Hematopoietic multipotent progenitor cell treated with erythropoietin and hydrocortisone succinate and interleukin-3 and kit ligand, for 17 days (in vitro differentiated cells): ENCODE results near the gene SEMA3C.

ENCODE experiments used
- DNase-seq: peaks from one replicate; pipeline ENCODE4 v3.0.0-alpha.2; 2015; ENCODE audit warnings: low spot score

The SEMA3C gene

DNA sequence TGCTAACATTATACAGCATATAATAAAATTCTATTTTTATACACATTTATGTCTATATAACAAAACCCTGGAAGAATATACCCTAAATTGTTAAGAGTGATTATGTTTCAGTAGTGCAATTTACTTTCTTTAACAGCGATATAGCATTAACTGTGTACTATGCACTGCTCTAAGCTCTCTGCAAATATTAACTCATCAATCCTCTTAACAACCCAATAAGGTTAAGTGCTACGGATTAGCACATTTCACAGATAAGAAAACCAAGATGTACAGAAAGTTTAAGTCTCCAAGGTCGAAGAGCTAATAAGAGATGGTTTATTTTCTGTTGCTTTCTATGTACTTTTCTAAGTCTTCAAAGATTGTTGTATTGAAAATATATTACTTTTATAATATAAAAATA, 95.8 kb downstream of the SEMA3C start:
- no peak for DNase-seq

DNA sequence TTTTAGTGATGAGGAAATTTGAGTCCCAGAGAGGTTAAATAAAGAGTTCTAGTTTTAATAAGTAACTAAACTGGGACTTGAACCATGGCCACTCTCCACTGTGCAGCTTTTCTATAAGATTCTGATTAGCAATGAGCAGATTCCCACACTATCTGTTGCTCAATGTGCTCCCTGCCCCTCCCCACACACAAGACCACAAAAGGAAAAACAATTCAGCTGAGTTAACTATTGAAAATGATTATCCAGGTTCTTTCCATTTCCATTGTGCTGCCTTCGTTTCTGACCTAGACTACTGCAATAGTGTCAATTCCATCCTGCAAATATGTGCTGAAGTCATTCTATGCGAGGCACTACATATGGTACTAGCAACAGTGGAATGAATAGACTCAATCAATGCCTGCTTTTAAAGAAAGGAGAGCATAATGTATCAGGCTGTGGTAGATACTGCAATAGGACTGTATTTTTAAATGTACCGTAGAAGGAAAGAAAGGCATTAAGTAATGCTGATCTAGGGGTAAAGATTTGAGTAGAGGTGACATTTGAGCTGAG, 97.0 kb downstream of the SEMA3C start:
- no peak for DNase-seq

DNA sequence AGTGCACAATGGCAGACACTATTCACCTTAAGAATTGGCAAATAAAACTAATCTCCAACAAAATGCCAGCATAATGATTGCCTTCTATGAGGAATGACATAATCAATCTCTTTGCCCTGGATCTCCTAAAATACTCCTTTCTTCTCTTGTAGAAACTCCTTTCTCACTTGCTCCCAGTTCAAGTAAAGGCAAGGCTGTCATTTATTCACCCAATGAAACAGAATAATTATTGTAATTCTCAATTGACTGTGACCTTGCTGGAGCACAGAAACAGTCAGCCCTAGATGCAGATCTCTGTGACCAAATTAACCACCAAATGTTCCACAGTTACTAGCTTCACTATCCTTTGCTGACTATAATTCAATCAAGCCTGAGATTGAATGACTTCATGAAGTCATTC, 99.3 kb downstream of the SEMA3C start:
- no peak for DNase-seq

DNA sequence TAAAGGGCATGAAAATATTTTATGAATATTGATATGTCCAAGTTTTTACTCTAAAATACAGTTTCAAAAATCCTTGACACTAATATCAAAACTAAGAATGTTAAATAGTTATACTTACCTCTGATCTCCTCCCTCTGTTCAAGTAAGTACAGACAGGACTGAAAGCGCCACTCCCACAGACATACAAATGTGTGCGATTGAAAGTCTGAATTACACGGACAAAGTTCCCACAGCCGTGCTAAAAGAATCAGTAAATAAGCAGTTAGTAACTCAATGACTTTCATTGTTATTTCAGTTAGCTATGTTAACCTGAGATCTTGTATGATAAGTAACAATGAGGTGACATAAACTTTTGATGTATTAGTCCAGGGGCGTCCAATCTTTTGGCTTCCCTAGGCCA, 100.7 kb downstream of the SEMA3C start:
- DNase-seq: no peak

DNA sequence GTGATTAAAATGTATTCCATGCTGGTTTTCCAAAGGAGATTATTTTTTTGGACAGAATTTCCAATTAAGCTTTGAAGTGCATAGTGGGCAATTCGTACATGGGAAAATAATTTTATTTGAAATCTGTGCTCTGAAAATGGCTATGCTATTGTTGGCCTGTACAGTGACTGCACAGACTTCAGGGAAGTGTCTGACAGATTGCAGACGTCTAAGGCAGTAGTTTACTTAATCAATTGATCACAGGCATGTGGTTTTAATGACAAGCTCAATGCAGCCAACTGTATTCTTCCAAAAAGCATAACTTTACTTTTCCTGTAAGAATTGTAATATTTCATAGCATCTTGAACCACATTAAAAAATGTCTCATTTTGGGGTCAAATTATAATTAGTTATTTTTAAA, 102.0 kb downstream of the SEMA3C start:
- no peak for DNase-seq

DNA sequence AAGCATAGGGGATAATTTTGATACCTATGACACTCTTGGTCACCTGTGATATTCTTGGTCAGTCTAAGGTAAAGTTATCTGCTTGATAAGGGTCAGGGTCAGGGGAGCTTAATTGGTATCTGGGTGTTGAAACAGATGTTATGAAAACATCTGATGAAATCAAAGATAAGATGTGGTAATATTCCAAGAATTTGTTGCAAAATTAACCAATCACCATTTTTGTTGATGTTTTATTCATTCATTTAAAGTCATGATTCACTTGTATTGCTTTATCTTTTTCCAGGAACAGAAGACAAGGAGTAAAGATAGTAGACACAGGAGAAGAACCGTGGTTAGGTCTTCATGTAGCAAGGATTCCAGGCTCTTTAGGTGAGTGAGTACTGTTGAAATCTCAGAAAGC, 103.1 kb downstream of the SEMA3C start:
- DNase-seq: no peak

DNA sequence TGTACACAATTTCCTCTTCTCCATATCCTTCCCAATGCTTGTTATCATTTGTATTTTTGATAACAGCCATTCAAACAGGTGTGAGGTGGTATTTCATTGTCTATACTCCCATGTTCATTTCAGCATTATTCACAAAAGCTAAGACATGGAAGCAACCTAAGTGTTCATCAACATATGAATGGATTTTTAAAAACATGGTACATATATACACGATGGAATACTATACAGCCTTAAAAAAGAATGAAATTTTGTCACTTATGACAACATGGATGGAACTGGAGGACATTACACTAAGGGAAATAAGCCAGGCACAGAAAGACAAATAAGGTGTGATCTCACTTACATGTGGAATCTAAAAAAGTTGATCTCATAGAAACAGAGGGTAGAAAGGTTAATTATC, 109.3 kb downstream of the SEMA3C start:
- no peak for DNase-seq

DNA sequence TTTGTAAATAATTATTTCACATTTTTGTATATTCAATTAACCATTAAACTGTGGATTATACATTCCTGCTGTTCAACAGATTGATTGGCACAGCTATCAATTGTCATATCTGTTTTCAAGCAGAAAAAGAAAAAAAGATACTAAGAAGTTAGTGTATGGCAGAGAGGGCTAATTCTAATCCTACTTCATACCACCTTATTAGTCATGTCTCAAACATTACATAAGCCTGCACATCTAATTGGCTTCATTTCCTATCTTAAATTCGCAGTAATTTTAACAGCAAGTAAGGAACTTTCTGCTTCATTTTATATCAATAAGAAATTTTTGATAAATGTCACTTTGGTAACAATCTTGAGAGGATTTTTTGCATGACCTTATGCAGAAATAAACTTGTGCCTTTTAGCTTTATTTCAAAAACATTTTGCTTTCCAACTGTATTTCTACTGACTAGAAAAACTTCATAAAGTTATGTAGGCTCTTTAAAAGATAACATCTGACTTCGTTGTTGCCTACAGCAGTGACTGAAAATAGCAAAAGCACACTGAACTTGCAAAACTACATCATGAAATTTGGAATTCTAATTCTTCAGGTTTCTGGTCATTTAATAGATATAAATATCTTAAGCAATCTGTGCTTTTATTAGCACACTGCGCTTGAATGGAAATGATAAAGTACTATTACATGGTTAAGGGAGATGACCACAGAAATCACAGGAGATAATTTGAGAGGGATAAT, 111.5 kb downstream of the SEMA3C start:
- DNase-seq: no peak

DNA sequence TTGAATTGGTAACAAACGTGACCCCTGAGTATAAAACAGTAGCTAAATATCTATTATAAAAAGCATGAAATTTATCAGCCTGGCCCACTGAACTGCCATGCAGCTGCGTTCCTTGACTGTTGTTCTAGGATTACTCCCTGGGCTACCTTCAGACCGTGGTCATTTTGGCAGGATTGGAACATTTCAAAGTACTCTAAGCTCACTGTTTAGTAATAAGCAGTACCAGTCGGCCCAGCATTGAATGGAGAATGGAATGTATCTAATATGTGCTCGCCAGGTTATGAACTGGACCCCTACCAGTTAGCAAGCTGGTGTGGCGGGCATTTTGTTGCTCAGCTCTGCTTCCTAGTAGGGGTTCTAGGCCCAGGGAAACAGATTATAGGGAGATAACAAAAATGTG, 112.2 kb downstream of the SEMA3C start:
- no peak for DNase-seq

DNA sequence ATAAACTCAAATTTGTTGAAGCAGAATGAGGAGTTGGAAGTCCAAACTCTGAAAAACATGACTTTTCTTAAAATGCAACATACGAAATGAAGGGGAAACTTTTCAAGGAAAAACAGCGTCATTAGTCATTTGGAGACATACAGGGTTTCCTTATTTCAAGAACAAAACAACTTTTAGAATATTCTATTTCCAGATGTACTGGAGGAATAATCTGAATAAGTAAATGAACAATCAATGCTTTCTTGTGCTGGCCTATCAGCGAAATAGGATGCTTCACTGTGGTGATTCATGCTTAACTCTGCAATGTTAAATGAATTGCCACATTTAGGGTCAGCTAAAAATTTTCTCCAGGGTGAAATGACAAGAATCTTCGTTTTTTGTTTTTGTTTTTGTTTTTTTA, 114.3 kb downstream of the SEMA3C start:
- DNase-seq: no peak

DNA sequence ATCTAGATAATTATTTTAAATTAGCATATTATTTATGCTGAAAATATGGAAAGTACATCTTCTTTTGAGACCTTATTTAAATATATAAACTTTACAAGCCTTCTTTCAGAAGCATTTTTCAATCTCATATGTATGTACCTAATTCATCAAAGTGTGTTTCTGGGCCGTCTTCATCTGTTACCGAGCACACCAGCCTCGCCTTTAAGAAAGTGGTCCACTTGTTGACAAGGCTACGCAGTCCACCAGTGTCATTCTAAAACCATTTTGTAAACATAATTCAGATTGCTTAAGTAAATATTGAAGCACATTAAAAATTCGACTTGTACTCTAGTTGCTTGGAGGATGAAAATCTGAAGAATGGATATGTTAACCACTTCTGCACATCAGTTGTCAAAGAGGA, 116.3 kb downstream of the SEMA3C start:
- DNase-seq: no peak

DNA sequence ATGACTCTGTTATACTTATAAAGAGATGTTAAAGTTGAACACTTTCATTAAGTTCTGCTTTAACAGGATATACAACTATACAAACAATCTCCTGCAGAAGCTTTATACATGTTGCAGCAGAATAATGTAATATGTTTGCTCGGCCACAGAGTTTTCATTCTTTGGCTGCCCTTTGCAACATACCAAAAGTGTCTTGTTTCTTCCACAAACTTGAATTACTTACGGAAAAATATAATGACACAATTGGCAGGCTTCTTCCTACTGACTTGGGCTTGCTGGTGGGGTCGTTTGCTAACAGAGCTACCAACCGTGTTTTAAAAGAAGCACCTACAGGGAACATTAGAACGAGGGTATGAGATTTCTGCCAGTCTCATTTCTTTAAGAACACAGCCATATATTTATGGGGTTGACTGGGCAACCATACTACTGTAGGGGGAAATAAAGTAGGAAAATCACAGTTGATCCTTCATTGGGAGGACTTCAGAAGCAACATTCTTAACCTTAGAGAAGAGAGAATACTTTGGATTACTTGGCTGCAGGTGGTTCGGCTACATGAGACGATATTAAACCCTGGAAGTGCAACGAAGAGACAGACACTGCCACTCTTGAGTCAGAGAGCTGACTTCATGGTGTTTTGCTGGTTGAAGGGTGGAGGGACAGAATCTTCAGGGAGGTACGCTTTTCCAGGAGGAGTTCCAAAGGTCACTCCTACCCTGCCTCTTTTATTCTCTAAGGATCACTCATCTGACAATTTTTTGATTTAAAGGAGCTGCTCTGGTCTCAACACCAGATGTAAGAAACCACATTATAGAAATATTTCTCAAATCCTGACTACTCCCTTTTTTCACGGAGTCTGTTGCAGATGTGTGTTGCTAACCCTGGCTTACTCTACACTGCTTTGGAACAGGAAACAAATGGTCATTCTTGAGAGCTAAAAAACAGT, 123.9 kb downstream of the SEMA3C start:
- no peak for DNase-seq

DNA sequence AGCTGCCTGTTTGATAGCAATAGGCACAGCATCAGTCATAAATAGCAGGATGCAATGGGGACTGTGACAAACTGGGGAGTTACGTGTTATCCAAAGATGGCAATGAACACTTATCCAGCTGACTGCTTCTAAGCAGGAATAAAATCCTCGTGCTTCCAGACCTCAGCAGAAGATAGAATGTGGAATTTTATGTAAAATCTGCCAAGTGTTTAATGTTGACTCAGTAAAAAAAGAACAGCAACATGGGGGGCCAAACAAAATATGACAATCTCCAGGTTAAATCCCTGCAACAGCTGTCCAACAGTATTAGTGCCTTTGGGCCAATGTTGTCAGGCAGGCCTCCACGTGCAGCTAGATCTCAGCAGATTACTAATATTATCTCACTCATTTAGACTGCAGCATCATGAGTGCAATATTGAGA, 127.3 kb downstream of the SEMA3C start:
- no peak for DNase-seq

DNA sequence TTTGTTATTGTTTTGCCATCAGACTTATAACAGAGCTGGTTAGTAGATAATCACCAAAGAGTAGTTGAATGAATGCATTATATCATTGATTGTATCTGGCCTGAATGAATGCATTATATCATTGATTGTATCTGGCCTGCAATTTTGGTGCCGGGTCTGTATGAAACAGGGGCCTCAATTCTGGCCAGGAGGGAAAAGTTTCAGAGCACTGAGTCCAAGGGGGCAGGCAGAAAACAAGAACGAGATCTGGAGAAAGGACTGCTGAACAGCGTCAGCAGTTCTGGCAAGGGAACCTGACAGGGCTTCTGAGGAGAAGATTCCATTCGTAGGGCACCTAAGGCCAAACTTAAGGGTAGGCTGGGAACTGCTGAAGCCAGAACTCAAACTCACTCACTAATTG, 128.0 kb downstream of the SEMA3C start:
- no peak for DNase-seq

DNA sequence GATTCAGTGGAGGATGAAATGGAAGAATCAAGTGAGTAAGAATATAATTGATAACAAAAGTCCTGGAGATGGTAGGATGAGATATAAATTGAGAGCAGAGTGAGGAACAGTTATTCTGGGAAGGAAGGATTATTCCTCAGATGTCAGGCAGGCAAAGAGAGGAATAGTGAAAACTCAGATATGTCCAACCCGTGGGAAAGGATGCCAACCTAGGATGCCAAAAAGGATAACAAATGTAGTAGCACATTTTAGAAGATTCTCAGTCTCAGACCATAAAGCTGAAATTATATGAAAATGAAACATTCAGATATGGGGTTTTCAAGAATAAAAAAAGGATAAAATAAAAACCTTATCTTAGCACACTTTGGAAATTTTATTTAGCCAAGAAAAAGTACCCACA, 131.1 kb downstream of the SEMA3C start:
- no peak for DNase-seq

DNA sequence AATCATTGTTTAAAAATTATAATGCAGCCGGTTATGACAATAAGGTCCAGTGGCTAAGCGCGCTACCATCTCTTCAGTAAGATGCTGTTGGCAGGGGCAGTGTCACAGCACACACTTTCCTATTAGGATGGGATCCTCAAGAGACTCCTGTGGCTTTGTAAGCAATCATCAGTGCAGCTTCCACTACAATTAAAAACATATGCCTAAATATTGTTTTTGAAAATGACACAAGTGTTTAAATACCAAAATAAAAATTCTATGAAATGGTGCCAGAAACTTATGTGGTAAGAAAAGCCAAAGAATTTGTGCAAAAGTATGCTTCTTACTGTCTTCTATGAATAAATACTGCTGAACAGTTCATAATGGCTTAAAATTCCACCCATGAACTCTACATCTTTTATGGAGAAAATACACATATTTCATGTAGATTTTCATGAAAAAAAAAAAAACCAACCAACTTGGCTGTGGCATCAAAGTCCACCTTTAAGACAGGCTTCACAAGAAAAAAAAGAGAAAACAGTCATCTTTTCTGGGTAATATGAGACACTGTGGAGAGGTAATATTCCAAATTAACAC, 132.8 kb downstream of the SEMA3C start:
- DNase-seq: no peak

DNA sequence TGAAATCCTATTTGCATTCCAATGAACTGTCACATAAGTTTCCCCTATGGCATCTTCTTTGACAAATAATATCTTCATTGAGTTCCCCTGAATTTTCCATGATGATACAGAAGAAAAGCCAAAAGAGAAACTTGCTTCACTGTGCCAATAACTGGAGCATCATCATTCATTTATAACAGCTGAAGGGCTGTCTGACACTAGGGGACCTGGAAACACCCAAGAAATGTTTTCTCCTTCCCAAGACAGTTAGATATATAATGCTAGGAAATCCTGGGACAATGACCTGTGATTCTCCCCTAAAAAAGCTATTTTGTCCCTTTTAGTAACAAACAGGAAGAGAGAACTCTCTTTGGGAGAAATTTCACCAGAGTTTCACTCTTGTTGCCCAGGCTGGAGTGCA, 133.6 kb downstream of the SEMA3C start:
- no peak for DNase-seq

DNA sequence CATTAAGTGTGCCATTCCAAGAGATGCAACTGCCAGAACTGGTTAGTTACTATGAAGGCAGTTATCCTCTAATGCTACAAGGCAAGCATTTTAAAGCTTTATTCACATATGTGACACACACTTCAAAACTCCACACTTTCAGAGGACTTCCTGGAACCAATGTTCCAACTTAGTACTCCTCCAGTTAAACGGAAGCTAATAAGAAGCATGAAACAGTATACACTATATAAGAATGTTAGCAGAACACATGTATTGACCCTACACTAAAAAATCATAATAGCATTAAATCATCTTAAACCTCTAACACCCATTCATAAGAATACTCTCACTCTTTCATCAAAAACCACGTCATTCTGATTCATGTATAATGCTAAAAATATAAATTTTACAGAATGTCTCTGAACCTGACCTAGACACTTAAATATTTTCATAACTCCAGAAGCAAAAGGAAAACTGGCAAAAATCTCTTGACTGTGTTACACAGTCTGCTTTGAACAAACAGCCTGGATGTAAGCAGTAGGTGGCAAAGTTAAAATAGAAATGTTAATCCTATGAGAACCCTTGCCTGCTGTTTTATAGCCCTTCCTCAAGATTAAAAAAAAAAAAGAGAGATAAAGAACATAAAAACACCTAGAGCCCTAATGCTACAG, 135.0 kb downstream of the SEMA3C start:
- DNase-seq: no peak

DNA sequence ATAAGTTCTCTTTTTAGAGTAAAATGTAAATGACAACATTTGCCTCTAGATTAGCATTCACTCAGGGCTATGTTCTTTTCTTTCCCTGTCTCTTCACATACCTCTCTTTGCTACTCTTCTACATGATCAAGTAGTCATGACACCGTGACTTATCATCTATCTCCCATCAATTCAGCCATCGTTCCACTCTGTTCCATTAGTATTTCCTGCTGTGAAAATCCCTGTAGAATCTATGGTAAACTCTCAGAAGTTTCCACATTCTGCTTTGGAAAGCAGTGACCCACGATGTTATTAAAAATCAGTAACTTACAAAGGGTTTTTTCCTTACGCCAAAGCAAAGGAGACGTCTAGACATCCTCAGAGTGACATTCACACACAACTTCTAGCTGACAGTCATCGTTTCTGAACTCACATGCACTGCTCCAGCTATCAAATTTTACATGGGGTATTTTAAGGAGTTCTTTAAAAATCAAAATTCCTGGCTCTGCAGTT, 135.6 kb downstream of the SEMA3C start:
- DNase-seq: no peak

DNA sequence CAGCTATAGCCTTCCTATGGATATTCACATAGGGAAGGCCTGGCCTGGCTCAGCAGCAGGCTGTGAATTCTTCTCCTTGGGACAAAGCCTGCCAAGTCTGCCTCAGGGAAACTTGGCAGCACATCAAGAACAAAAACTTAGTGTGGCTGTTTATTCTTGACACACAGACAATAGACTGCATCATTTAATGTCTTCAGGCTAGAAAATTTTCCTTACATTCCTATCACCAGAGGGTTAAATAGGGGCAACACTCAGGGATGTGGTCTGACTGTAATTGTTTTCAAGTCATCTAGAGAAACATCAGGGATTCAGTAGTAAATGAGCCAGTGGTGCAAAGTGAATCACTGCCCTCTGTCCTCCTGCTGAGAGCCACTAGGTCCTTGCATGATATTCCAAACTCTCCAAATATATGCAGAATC, 137.3 kb downstream of the SEMA3C start:
- DNase-seq: no peak

DNA sequence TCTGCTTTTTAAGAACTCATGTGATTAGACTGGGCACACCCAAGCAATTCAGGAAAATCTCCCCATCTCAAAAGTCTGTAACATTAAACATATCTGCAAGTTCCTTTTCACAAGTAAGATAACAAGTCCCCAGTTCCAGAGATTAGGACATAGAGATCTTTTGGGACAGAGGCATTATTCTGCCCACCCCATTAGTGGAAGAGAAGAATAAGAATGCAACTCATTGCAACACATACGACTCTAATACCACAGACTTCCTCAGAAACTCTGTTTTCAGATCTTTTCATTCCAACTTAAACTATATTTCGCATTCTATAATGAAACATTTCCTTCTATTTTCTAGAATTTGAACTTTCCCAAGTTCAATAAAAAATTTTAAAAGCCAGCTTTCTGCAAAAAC, 137.7 kb downstream of the SEMA3C start:
- no peak for DNase-seq

DNA sequence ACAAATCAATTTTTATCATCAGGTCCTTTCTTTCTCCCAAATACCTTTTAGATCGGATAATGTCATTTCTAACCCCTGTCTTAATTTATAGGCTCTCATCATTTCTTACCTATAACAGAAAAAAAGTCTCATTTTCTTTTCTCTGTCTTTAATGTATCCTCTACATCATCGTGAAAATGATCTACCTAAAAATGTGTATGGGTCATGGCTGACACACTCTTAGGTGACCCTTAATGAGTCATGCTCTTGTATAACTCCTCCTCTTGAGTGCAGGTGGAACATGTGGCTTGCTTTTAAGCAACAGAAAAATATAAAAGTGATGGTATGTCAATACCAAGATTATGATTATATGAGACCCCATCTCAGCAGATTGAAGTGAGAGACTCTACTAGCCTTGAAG, 139.4 kb downstream of the SEMA3C start:
- DNase-seq: no peak
